C1 segment of cervical spinal cord (tissue), 14 donors: ENCODE data around the gene TAAR9.

Experiments
- DNase-seq, 14 donors: peaks; one replicate each; lab custom pipeline; 2025; lab: John Stamatoyannopoulos, UW

The TAAR9 gene, protein sequence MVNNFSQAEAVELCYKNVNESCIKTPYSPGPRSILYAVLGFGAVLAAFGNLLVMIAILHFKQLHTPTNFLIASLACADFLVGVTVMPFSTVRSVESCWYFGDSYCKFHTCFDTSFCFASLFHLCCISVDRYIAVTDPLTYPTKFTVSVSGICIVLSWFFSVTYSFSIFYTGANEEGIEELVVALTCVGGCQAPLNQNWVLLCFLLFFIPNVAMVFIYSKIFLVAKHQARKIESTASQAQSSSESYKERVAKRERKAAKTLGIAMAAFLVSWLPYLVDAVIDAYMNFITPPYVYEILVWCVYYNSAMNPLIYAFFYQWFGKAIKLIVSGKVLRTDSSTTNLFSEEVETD

GRCh38 chr6:132537977-132538376 lies at the start of gene TAAR9:
TAAR9 (plus strand) TSS chr6:132538277; CDS start chr6:132538290, 13 bp downstream.
- no peak for DNase-seq

DNA sequence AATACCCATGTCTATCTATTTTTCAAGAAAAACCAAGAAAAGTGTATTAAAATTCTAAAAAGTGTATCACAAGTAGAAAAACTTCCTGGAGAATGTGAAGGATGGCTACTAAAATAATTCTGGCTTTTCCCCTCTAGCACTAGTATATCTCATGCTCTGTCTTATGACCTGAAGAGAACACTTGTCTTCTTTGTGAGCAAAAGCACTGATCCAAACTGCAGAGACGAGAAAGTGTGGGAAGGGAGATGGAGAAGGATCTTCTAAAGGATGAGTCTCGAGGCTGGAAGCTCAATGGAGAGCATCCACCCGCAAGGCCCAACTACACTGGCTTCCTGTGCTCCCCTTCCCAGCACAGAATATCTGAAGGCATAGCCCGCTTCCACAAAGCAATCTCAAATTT lies 48.7 kb upstream of the TAAR9 start:
- DNase-seq = no peak

DNA sequence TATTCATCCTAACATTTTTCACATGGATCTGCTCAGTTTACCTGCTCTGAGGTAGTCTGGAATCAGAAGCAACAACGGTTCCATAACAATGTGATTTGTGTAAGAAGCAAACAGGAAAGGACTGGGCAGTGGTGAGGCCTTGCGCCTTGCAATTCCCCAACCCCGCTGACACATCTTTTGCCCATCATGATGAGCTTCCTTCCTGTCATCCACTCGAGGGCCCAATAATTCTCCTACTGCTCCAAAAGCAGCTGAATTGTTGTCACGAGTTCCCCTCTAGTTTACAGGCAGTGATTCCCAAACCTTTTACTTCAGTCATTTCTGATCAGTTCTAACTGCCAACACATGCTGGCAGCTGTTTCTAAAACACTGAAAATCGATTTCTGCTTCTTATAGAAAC lies 48.1 kb upstream of the TAAR9 start:
- DNase-seq = peak in 4 of 14 donors; percentile 21 to 34 (median 28)

DNA sequence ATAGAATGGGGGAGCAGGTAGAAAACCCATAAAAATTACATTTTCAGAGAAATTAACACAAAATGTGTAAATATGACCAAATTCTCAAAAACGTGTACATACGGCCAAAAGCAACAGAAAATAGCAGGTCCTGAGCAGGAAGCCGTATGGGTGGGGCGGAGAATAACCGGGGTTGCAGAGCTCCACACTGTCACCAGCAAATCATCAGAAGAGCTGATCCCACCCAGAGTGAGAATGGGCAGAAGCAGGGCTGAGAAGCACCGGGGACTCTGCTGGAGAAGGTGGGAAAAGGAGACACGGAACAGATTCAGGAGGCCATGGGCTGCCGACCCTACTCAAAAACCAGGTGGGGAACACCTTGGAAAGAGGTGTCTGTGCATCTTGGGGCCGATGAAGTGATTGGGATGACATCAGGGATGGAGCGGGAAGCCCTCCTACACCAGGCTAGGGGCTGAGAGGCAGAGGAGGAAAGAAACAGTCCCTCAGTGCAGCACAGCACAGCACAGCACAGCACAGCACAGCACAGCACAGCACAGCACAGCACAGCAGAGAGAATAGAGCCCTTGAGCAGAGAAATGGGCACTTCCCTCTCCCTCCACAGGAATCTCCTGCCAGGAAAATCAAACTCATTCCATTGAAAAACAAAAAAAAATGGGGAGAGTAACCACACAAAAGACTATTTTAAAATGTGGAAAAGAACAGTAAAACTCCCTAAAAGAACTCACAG lies 47.4 kb upstream of the TAAR9 start:
- DNase-seq = no peak

DNA sequence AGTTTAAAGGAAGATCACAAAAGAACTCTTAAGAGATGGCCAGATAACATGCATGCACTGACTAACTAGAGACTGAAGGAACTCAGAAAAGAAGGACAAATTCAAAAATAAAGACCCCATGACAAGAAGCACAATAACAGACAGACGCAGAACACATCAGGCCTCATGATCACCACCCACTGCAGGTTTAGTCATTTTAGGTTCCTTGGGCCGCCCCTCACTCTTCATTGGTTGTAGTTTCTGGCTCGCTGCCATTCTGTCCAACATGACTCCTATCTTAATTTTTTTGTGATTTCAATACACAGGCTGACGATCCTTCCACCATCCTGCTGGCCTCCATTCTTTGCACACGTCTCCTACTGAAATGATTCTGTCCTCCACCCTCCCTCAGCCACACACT lies 46.8 kb upstream of the TAAR9 start:
- DNase-seq = no peak

- no peak for DNase-seq
Observed at GRCh38 chr6:132491881-132492280, 46.2 kb upstream of the TAAR9 start.

GRCh38 chr6:132494954-132495353 lies 43.1 kb upstream of the TAAR9 start:
- no peak for DNase-seq

DNA sequence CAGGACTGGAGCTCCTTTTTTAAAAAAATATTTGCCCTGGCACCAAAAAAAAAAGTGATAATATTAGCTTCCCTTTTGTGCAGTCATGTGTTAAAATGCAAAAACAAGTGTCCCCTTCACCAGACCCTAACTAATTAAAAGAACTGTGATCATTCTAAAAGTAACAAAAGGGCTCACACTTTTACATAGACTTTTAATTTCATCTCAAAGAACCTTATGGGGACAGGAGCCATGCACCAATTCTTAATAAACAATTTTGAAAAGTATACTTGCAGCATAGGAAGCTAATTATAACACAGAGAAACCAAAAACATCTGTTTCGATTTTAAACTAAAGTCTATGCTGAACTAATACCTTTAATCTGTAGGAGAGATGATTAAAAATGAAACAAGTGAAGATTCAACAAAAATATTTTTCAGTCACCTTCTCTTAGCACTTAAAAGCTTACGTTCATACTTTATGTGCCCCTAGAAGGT lies 42.4 kb upstream of the TAAR9 start:
- DNase-seq = no peak

- no peak for DNase-seq
Observed at GRCh38 chr6:132496519-132497180, 41.4 kb upstream of the TAAR9 start.

DNA sequence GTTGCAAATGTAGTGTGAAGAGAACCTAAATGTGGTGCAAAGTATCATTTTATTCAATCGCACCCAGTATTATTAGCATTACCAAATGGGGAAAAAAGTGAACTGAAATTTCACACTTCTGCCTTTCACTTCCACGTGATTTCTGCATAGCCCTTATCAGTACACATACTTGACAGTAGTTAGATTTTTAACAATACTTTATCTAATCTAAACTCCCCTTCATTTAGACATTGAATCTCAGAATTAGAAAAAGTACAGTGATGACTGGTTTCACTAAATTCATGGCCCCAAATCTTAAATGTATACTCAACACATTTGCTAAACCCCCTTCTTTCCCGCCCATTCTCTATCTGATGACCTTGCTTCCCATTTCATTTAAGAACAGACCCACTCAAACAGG lies 39.4 kb upstream of the TAAR9 start:
- no peak for DNase-seq

DNA sequence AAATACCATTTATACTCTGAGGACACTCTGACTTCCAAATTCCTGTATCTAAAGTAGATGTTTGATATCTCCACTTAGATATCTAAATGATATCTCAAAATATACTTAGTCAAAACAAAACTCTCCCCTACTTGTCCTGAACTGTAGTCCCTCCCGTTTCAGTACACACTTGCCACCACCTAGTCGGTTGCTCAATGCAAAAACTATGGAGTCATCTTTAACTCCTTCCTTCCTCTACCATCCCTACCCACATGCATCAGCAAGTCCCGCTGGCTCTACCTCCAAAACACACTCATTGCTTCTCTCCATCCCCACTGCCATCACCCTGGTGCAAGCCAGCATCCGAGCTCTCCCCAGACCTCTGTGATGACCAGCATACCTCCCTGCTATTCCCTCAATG lies 38.3 kb upstream of the TAAR9 start:
- no peak for DNase-seq

DNA sequence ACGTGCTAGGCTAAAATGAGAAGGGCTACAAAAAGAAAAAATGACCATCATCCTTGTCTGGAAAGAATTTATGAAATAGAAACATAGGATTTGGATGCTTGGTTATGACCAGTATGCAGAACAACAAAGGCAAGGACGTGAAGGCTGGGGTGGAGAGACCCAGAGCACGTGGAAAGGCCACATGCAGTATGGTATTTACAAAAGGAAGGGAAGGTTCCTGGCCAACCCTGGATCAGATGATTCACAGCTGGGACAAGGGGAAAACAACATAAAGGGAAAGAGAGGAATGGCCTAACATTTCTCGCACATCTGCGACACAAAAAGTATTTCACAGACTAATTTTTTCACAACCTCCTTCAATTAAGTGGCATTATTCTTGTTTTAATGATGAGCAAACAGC lies 33.3 kb upstream of the TAAR9 start:
- DNase-seq = no peak

DNA sequence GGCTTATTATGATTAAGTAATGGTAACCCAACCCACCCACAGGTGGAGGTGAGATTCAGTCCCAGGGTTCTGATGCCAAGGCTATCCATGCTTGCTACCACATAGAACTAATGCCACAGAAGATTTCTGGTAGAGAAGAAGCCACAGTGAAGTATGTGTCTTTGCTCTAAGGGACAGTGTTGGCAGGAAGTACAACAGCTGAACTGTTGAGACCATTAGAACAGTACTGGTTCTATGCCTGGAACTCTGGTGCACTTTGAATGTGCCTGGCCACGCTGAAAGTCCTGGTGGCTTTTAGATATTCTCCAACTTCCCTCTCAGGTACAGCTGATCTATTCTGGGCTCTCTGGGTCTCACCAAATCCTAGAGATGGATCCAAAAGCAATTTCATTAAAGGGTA lies 32.9 kb upstream of the TAAR9 start:
- DNase-seq = no peak

DNA sequence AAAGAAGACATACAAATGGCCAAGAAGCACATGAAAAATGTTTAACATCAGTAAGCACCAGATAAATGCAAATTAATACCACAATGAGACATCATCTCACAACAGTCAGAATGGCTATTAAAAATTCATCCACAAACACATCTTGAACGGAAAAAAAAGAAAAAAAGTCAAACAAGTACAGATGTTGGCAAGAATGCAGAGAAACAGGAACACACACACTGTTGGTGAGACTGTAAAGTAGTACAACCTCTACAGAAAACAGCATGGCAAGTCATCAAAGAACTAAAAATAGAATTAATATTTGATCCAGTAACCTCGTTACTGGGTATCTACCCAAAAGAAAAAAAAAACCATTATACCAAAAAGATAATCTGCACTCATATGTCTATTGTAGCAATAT lies 31.6 kb upstream of the TAAR9 start:
- DNase-seq = no peak

- no peak for DNase-seq
Observed at GRCh38 chr6:132506869-132507808, 30.9 kb upstream of the TAAR9 start.

DNA sequence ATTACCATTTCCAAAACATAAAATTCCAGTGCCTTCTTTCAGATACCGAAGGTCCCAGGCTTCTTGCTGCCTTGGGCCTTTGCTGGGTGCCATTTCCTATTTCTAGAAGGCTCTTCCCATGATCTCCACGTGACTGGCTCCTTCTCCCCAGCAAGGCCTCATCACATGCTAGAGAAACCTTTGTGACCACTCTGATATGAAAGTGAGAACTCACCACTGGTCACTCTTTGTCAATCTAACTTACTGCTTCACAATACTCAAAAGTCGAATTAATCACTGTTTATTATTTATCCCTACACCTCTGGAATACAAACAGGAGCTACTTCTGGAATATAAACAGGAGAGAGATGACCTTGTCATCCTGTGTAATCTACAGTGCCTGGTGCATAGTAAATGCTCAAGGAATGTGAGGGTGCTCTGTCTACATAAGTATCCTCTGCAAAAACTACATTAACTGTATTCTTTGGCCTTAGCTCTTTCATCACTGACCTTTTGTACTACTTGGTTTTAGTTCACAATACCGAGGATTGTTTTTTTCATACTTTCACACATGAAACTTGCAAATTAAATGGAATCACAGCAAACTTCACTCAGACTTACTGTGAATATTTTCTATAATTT lies 26.8 kb upstream of the TAAR9 start:
- DNase-seq = peak in 1 of 14 donors; percentile 13

DNA sequence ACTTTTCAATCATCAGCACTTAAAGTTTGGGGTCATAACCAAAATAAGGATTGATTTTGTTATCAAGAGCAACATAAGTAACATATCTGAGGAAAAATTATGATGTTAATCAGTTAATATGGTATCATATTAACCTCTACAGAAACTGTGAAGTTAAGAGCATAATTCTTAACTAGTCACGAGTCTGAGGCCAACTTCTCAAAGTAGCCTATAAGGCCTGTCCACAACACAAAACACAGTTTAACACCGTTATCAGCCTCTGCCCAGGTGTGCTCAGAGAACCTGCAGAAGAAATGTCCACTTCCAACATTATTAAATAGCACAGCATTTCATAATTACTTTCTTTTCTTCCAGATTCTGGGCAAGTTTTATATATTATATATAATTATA lies 26.3 kb upstream of the TAAR9 start:
- DNase-seq = no peak

- DNase-seq = no peak
Observed at GRCh38 chr6:132512342-132512637, 25.8 kb upstream of the TAAR9 start.

GRCh38 chr6:132512638-132513632 lies 25.1 kb upstream of the TAAR9 start, which contains the start of gene STX7:
STX7 (minus strand) TSS chr6:132513116; CDS start chr6:132503530, 9,586 bp downstream.
- DNase-seq = peak; percentile 45 to 97 (median 92)
